GM21717 (cell line): Measurements from ENCODE around the gene CFAP61.
A peak's percentile ranks its signal among the peaks of the same experiment; 100 is the strongest.
"Not testable (repeated sequence)": the region's sequence is repeated elsewhere in the genome, so short reads cannot be mapped to it uniquely, and the experiment has no call there.

Experiments used
- ATAC-seq: cut with Tn5 transposase; IDR thresholded peaks from one replicate; pipeline ENCODE4 v1.9.1; 2021; ENCODE audit warnings: mild to moderate bottlenecking, moderate library complexity; ENCODE audit not compliant: unreplicated experiment

Gene CFAP61

DNA sequence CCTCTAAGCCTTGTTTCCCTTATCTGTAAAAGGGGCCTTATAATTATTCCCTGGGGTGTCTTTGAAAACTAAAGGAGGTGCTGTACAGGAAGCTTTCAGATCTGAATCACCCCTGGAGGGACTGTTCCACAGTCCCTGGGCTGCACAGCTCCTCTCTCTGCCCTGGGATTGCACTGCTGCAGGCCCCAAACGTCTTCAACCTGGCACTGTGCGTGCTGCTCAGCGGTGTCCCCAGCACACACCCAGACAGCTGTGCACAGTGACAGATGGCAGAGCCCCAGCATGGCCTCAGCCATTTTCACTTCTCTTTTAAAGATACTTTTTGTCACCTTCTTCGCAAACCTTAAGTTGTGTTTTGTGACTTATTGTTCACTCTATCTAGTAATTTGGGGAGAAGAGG is 264.9 kb downstream of the CFAP61 start:
- peak; percentile 93 for ATAC-seq

DNA sequence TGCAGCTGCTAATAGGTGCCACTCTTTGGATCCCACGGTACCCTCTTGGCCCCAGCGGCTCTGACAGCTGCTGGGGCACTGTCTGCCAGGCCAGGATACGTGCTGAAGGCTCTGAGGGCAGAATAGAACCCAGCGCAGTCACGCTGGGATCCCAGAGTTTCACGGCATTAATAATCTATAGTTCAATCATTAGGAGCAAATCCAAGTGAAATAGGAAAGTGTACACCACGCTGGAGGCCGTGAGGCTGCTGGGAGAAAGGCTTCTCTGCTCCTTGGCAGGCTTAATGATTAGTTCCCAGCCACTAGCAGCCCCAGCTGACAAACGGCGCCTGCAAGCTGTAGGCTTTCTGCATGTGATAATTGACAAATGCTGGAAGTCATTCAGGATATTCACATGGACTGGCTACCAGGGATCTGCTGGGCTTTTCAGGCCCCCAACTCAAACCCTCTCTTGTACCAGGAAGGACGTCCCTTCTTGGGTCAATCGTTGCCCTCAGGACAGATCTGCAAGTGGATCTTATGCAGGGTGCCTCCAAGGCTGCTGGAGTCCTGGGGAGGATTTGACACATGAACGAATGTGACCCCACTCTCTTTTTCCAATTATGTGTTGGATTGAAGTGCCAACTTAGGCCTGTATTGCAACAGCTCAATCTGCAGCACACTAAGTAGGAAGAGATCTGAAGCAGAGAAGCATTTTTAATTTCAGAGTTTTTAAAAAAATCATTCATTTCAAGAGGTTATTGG is 265.5 kb downstream of the CFAP61 start:
- ATAC-seq: peak; percentile 29

DNA sequence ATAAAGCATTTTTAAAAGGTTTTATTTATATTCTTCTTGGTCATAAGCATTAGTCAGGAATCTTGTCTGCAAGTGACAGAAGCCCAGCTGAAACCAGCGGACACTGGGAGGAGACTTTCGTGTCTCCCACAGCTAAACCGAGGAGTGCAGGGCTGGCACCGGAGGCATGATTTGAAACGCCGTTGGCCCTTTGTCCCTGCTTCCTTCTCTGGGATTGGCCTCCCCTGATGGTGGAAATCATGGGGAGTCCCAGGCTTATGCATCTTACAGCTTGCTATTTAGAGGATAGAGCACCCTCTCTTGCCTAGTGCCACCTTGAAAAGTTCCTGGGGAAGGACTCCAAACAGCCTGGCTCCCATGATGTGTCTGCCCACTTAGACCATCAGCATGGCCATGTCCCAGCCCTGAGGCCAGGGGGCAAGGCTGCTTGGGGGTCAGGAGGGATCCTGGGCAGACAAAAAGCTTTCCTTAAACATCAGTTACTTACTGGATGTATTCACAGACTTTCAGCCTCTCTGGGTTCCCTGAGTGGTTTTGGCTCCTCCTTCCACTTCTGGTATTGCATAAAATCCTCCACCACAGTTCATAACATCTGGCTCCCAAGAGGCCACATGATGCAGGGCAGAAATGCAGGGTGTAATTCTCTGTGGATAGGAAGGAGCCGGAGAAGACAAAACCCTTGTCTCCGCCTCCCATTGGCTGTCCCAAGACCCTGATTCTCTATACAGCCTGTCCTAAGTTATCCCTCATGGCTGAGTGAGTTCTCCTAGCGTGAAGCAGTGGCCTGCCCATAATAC is 266.2 kb downstream of the CFAP61 start:
- no peak for ATAC-seq

DNA sequence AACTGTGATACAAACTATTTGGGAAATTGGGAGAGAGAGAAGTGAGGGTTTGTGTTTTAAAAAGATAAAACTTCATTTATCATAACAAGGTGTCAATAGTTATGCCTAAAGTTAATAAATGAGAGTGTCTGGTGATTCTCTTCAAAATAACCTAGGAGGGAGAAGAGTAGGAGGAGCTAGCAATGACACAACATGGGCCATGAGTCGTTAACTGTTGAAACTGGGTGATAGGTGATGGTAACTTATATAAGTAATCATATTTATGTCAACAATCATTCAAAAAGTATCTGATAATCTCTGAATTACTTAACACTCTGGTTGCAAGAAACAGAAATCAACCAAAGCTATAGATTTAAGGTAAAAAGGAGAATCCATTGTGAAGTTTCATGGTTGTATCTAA is 268.8 kb downstream of the CFAP61 start:
- ATAC-seq: no peak

DNA sequence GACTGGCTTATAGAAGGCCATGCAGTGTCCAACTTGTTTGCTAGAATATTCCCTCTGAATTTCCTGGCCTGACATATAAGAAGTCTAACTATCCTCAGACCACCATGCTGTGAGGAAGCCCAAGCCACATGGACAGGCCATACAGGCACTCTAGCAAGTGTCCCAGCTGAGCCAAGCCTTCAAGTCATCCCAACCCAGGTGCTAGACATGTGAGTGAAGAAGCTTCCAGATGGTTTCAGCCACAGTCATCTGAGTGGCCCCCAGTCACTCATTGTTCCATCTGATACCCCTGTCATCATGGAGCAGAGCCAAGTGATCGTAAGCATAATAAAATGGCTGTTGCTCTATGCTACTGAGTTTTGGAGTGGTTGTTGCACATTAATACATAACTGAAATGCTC is 269.6 kb downstream of the CFAP61 start:
- ATAC-seq: no peak

DNA sequence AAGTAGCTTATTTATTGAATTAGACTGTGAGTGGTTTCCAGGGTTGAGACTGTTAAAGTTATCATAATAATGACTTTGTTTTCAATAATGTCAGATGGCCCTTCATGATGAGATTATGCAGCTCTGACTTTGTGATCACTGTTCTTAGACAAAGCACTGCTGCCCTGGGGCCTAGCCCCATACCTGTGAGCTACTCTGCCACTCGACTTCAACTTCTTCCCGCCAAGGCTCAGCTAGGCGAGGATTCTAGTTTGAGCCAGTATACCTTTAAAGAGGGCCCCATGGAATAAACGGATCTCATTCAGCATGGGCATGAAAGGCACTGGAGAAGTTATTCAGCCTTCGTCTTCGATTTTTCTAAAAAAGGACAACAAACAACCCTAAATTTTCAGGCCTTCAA is 270.6 kb downstream of the CFAP61 start:
- ATAC-seq: no peak

DNA sequence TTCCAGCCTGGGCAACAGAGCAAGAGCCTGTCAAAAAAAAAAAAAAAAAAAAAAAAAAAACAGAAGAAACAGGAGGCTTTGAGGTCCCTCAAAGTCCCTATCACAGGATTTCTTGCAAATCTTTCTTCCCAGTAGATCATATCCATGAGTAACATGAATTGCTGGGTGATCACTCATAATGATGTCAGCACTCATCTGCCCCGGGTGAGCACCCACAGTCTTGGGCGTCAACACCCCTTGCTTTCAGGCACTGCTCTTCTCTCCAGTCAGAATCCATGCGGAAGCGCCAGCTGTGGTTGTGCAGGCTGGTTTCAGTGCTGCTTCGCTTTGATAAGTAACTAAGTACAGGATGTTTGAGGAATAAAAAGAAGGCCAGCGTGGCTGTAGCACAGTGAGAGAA is 275.4 kb downstream of the CFAP61 start:
- no peak for ATAC-seq

DNA sequence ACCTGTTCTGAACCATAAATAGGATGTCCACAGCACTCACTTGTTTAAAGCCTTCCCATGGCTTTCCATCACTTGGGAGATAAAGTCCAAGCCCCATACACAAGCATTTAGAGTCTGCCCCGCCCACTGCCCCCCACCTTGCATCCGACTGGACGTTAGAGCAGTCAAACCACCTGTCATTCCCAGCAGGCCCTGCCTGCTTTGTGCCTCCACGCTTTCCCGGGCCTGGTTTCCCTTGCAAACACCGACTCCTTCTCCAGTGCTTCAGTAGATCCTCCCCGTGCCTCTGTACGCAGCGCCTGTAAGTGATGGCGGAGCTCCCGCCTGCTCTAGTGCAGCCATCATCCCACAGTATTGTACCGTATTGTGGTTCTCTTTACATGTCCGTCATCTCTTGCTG is 277.2 kb downstream of the CFAP61 start:
- no peak for ATAC-seq

DNA sequence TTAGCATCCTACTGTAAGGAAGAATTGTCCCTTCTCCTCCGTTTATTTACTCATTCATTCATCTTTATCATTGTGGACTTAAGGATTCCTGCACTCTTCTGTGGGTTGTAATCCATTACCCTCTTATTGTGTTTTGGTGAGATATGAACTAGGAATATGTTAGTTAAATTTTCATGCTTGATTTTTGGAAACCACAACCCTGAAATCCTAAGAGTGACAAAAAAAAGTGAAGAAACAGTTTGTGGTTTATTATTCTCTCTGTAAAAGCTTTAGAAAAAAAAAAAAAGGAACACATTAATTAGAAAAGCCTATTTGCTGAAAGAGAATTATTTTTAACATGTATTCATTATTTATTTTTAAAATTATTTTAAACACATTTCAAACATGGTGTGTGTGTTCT is 278.8 kb downstream of the CFAP61 start:
- ATAC-seq: no peak

DNA sequence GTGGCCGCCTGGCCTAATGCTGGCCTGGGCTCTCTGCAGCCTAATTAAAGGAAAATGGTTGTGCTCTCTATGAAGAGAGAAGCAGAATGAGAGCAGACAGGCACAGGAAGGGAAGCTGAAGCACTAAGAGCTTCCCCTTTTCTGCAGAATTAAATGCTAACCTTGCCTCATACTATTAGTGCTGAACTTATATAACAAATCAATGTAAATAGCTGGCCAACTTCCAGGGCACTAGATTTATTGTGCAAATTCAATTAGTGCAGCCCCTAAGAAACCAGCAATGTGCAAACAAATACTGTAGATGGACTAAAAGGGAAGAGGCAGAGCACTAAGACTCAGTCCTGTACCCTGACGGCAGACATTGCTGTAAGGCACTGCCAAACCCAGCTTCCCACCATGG is 279.5 kb downstream of the CFAP61 start:
- ATAC-seq: no peak

DNA sequence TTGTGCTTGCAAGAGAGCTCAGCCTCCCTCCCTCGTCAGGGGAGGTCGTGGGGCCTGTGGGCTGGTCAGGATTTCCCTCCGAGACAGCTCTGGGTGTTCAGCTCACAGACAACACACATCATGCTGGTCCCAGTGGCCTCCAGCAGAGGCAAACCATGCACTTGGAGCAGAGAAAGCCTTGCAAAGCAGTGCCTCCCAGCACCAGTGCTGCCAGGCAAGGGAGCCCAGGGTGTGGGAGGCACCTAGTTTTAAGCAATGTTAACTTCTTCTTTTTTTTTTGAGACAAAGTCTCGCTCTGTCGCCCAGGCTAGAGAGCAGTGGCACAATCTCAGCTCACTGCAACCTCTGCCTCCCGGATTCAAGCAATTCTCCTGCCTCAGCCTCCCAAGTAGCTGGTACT is 281.5 kb downstream of the CFAP61 start:
- ATAC-seq: no peak

DNA sequence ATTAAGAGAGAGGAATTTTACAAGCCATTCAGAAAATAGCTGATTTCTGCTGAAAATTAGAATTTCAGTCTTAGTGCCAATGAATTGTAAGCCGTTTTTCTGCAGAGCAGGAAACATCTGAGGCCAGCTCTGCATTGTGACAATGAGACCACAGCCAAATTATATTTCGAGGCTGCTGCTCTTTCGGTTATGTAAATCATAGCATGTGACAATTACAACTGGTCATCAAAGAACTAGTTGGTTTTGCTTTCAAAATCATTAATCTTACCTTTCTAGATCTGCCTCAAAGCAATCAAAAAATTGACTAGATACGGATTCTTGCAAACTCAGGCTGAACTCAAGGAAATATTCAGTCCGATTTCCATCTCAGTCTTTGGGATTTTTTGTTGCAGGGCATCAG is 282.2 kb downstream of the CFAP61 start:
- ATAC-seq: peak; percentile 94

DNA sequence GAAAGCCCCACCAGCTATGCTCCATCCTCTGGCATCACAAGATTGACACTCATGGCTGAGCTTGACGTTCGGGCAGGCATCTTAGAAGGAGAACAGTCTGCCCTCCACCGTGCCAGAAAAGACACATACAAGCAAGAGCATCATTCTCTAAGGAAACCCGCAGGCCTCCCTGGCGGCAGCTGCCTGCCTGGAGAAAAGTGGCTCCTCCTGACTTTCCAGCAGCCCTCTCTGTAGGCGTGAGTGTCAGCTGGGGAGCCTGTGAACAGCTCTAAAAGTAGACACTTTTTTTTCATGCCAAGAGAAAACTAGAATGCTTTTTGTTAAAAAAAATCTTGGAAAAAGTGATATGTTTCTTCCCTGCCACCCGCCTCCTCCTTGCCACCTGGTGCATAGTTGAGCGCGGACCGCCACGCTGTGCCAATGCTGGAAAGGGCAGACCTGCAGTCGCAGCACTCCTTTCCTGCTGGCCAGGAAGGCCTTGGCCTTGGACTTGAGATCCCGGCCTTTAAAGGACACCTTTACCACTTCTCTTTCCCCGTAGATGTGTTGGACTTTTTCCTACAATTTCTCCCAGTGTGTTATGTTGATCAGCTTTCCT is 285.9 kb downstream of the CFAP61 start:
- ATAC-seq: no peak

DNA sequence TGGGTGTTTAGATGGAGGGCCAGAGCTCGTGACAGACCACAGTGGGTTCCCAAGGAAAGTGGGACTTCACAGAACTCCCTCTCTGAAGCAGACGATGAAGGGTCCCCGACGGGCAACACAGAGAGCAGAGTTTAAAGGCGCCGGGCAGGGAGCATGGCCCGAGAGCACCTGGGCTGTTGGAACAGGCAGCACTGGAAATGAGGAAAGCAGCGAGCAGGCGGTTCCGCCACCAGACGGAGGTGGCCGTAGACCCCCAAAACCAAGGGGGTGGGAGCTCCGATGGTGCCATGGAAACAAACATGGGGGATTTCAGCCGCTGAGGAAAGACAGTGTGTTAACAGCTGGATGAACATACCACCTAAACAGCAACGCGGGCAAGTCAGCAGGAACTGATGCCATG is 288.1 kb downstream of the CFAP61 start:
- no peak for ATAC-seq

DNA sequence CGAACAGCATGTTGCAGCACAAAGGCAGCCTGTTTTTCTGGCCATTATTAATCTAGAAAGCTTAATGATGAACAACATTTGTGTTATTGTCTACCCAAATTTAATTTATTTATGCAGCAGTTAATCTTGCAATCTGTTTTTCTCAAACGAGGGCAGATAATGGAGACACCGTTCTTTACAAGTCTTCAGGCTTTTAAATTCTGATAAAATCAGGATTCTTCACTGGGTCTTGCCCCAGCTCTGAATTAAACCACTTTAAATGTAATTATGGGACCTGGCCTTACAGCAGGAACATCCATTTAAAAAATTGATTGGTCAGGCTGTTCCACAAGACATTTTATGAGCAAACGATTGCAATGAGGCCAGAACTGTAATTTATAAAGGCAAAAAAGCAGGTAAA is 289.0 kb downstream of the CFAP61 start:
- no peak for ATAC-seq

DNA sequence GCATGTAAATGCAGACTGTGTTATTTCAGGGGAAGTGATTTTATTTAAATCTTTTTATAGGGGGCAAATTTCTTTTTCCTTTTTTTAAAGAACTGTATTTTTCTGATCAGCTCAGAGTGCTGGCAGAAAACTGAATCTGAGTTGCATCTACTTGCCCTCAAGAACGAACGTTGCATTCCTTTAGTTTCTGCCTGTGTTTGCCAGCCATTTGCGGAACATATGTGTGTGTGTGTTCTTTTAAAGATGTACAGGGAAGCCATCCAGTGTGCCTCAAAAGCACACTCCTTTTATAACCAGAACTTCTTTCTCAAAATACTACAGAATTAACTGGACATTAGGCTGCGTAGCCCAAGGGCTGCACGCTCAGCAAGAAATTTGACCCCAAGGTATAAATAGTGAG is 289.7 kb downstream of the CFAP61 start:
- ATAC-seq: no peak

DNA sequence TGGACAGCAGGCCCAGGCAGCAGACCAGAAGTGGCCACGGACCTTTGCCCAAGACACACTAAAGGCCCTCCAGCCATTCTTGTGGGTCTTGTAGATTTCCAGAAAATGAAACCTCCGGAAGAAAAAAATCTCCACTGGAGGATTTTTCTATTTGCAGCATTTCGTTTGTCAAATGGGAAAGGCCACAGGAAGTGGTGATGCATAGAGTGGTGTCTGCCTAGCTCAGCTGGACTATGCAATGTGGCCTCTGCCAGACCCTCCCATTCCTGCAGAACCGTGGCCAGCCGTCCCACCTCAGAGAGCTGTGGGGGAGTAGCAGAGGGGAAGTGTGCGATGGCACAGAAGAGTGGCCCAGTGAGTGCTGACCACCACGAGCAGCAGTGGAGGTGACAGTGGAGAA is 291.6 kb downstream of the CFAP61 start:
- ATAC-seq: no peak

DNA sequence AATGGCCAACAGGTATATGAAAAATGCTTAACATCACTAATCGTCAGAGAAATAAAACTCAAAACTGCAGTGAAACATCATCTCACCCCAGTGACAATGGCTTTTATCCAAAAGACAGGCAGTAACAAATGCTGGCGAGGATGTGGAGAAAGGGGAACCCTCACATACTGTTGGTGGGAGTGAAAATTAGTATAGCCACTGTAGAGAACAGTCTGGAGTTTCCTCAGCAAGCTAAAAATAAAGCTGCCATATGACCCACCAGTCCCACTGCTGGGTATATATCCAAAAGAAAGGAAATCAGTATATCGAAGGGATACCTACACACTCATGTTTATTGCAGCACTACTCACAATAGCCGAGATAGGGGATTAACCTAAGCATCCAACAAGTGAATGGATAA is 292.1 kb downstream of the CFAP61 start:
- no peak for ATAC-seq

DNA sequence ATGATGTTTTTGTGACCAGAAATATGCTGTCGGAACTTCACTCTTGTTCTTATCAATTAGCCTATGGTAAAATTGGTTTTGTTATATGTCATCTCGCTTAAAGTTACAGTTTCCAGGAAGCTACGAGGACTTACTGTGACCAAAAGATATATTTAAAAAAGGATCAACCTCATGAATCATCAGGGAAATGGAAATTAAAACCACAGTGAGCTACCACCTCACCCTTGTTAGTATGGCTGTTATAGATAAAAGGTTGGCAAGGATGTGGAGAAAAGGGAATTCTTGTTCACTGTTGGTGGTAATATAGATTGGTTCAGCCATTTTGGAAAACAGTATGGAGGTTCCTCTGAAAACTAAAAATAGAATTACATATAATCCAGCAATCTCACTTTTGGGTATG is 301.2 kb downstream of the CFAP61 start:
- ATAC-seq: no peak

DNA sequence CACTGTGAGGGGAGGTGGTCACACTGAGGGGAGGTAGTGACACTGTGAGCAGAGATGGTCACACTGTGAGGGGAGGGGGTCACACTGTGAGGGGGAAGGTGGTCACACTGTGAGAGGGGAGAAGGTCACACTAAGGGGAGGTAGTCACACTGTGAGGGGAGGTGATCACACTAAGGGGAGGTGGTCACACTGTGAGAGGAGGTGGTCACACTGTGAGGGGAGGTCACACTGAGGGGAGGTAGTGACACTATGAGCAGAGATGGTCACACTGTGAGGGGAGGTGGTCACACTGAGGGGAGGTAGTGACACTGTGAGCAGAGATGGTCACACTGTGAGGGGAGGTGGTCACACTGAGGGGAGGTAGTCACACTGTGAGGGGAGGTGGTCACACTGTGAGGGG is 303.2 kb downstream of the CFAP61 start:
- ATAC-seq: not testable (repeated sequence)

DNA sequence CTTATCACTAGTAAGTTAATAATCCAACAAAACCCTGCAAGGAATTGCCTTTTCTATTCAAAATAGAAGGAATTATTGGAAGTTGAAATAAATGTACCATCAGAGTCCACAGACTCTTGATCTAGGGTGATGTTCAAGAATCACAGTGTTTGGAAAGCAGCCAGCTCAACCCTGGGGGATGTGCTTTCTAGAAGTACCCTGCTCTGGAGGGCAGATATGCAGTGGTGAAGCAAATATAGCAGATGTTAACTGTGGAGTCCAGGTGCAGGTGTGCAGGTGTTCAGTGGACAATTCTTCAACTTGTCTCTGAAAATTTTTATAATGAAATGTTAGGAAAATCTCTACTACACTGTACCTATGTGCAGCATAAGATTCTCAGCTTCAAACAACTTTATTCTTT is 306.5 kb downstream of the CFAP61 start:
- ATAC-seq: no peak

DNA sequence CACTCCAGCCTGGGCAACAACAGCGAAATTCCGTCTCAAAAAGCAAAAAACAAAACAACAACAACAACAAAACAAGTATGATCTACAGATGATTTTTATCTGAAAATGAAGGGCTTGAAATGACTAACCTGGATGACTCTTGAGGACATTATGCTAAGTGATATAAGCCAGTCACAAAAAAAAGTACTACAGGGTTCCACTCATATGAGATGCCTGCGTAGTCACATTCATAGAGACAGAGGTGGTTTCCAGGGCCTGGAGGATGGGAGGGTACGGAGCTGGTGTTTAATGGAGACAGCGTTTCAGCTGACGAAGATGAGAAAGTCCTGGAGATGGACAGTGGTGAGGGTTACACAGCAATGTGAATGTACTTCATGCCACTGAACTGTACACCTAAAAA is 307.3 kb downstream of the CFAP61 start:
- ATAC-seq: no peak
